HEK293 (cell line): Measurements from ENCODE around the gene NCOA3.
"Not testable (repeated sequence)": the region's sequence is repeated elsewhere in the genome, so short reads cannot be mapped to it uniquely, and the experiment has no call there.

ENCODE experiments used
- CTCF ChIA-PET: fragments of 350-600 bp; formaldehyde crosslinking; extraction: SDS; loops from one replicate; lab custom pipeline; 2021; ENCODE audit warnings: antibody characterized with exemption; lab: Yijun Ruan, JAX
- POLR2A ChIA-PET: fragments of 300-600 bp; formaldehyde crosslinking; extraction: SDS; loops from one replicate; lab custom pipeline; 2020; ENCODE audit warnings: antibody characterized with exemption, inconsistent platforms; lab: Yijun Ruan, JAX
- H3K27ac ChIP-seq: fragments of 200-500 bp; sonication (Bioruptor generic); 2 replicates; pipeline ENCODE4 v1.5.1; 2014; ENCODE audit warnings: low read depth, low read length, control low read depth, inconsistent platforms; ENCODE audit errors: extremely low read depth
- H3K36me3 ChIP-seq, 2 experiments: fragments of 200-500 bp in 1 of 2; sonication (Bioruptor generic) in 1 of 2; 1 replicate in 1 of 2; 2 replicates in 1 of 2; pipeline ENCODE4 v1.5.1; 2014 to 2017; ENCODE audit warnings: inconsistent platforms in 2 of 2, low read length in 2 of 2; ENCODE audit not compliant: control insufficient read depth in 2 of 2, insufficient read depth in 1 of 2
- H3K4me1 ChIP-seq: fragments of 200-500 bp; sonication (Bioruptor generic); 2 replicates; pipeline ENCODE4 v1.5.1; 2014; ENCODE audit warnings: mild to moderate bottlenecking, low read length, inconsistent platforms; ENCODE audit not compliant: control insufficient read depth, insufficient read depth
- H3K4me3 ChIP-seq: 2 replicates; pipeline ENCODE4 v1.5.1; 2011; ENCODE audit warnings: low read depth, mild to moderate bottlenecking, control low read depth, low read length, moderate library complexity
- H3K9me3 ChIP-seq: fragments of 200-500 bp; sonication (Bioruptor generic); 2 replicates; pipeline ENCODE4 v1.5.1; 2014; ENCODE audit warnings: low read depth, low read length, inconsistent platforms; ENCODE audit not compliant: control insufficient read depth, insufficient read depth
- GLIS1 ChIP-seq: fragments of 450-650 bp; formaldehyde crosslinking; IDR thresholded peaks from 2 replicates; pipeline ENCODE4 v1.5.1; 2016; ENCODE audit warnings: missing biosample characterization, missing genetic modification characterization
- PRDM2 ChIP-seq: fragments of 450-650 bp; formaldehyde crosslinking; IDR thresholded peaks from 2 replicates; pipeline ENCODE4 v1.5.1; 2016; ENCODE audit warnings: missing biosample characterization, missing genetic modification characterization, borderline replicate concordance
- PRDM4 ChIP-seq: fragments of 450-650 bp; formaldehyde crosslinking; IDR thresholded peaks from 2 replicates; pipeline ENCODE4 v1.5.1; 2017; ENCODE audit warnings: missing biosample characterization, missing genetic modification characterization
- ZBTB10 ChIP-seq: fragments of 450-650 bp; formaldehyde crosslinking; IDR thresholded peaks from 2 replicates; pipeline ENCODE4 v1.5.1; 2016; ENCODE audit warnings: missing biosample characterization, missing genetic modification characterization
- ZEB2 ChIP-seq: fragments of 450-650 bp; formaldehyde crosslinking; IDR thresholded peaks from 2 replicates; pipeline ENCODE4 v1.5.1; 2016; ENCODE audit warnings: missing biosample characterization, missing genetic modification characterization
- ZFP3 ChIP-seq: fragments of 450-650 bp; formaldehyde crosslinking; IDR thresholded peaks from 2 replicates; pipeline ENCODE4 v1.5.1; 2016; ENCODE audit warnings: low read depth, missing biosample characterization, missing genetic modification characterization
- ZNF10 ChIP-seq: fragments of 450-650 bp; formaldehyde crosslinking; IDR thresholded peaks from 2 replicates; pipeline ENCODE4 v1.5.1; 2017; ENCODE audit warnings: missing biosample characterization, missing genetic modification characterization
- ZNF19 ChIP-seq: fragments of 450-650 bp; formaldehyde crosslinking; IDR thresholded peaks from 2 replicates; pipeline ENCODE4; 2016; ENCODE audit warnings: missing biosample characterization, missing genetic modification characterization, low read depth
- ZNF221 ChIP-seq: fragments of 450-650 bp; formaldehyde crosslinking; IDR thresholded peaks from 2 replicates; pipeline ENCODE4 v1.5.1; 2017; ENCODE audit warnings: missing biosample characterization, missing genetic modification characterization, borderline replicate concordance
- ZNF670 ChIP-seq: fragments of 450-650 bp; formaldehyde crosslinking; IDR thresholded peaks from 2 replicates; pipeline ENCODE4 v1.5.1; 2016; ENCODE audit warnings: missing biosample characterization, missing genetic modification characterization, low read depth
- ZNF791 ChIP-seq: fragments of 450-650 bp; formaldehyde crosslinking; IDR thresholded peaks from 2 replicates; pipeline ENCODE4 v1.5.1; 2016; ENCODE audit warnings: missing biosample characterization, missing genetic modification characterization
- ZNF830 ChIP-seq: fragments of 450-650 bp; IDR thresholded peaks from 2 replicates; pipeline ENCODE4 v1.5.0; 2018; ENCODE audit warnings: missing biosample characterization, missing genetic modification characterization, low read depth, mild to moderate bottlenecking, moderate library complexity
- TF ChIP-seq, protein P1 (sequence below): fragments of 450-650 bp; formaldehyde crosslinking; IDR thresholded peaks from 2 replicates; pipeline ENCODE4 v1.5.1; 2017; ENCODE audit warnings: missing biosample characterization, missing genetic modification characterization
- TF ChIP-seq, protein P2 (sequence below): fragments of 450-650 bp; formaldehyde crosslinking; IDR thresholded peaks from 2 replicates; pipeline ENCODE4 v1.5.1; 2016; ENCODE audit warnings: missing biosample characterization, missing genetic modification characterization

NCOA3 gene

DNA sequence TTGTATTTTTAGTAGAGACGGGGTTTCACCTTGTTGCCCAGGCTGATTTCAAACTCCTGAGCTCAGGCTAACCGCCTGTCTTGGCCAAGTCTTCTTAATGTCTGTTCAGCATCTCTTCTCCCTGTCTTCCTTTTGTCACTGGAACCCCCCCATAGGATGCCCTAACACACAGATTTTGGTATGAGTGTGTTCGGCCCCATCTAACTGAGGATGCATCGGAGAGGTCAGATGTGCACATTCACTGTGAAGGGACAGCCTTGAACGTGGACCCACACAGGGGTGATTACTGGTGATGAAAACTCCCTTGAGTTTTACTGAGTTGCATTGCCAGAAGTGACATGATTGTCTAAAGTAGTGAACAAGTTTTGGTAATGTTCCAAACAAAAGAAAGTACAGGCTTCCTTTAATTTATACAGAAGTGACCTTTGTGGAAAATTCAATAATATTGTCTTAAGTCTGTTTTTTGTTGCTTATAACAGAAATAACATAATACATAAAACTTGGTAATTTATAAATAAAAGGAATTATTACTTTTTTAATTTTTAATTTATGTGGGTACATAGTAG is 40.5 kb upstream of the NCOA3 start (continued):
- no peak for TF ChIP-seq PRDM2 (tag by site-specific recombination)
- TF ChIP-seq, protein P1, sequence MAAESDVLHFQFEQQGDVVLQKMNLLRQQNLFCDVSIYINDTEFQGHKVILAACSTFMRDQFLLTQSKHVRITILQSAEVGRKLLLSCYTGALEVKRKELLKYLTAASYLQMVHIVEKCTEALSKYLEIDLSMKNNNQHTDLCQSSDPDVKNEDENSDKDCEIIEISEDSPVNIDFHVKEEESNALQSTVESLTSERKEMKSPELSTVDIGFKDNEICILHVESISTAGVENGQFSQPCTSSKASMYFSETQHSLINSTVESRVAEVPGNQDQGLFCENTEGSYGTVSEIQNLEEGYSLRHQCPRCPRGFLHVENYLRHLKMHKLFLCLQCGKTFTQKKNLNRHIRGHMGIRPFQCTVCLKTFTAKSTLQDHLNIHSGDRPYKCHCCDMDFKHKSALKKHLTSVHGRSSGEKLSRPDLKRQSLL (tag by site-specific recombination): no peak
- TF ChIP-seq, all 188 proteins: peak for 0

GRCh38 chr20:47461906-47462305 is 39.8 kb upstream of the NCOA3 start:
- POLR2A ChIA-PET, CTCF ChIA-PET, H3K4me1 ChIP-seq, H3K36me3 ChIP-seq, H3K4me3 ChIP-seq, H3K9me3 ChIP-seq, H3K27ac ChIP-seq: not testable (repeated sequence)

DNA sequence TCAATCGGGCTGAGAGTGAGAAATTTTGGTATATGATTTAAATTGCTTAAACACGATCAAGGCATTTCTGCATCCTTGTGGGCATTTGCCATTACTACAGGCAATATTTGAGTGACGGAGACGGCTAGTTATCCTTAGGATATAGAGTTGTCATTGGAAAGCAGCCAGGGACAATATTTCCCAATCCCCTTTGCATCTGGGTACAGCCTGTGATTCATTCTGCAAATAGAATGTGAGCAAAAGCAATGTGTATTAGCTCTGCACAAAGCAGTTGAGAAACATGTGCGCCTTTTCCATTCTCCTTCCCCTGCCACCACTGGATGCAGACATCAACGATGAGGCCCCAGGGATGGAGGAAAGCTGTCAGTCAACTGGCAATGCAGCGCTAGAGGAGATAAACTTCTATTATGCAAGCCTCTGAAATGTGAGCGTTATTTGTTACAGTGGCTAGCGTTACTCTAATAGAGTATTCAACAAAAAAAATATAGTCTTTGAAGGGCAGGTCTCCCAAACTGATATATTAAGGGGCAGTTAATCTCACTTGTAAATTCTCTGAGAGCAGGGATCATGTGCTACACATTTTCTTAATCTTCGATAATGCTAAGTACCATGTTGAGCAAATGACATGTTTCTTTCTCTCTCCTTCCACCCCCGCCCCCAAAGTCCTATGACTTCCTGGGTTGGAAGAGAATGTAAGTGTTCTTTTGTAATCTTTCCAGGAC is 37.1 kb upstream of the NCOA3 start:
- H3K9me3 ChIP-seq: no peaks in the 10 kb centered on the region
- H3K36me3 ChIP-seq: no peaks in the 10 kb centered on the region
- no peak overlapping the region for H3K4me3 ChIP-seq
- H3K4me1 ChIP-seq: peaks cover 5% of the 10 kb centered on the region; the same call in 1 of the 2 replicates
- ChIA-PET POLR2A (interaction anchor here (1.0 kb wide), 1 partner anchor 37 kb away, joined by 3 read pairs; the partner anchor contains the start of gene NCOA3), CTCF (no interaction called here)
- no peak overlapping the region for H3K27ac ChIP-seq
- TF ChIP-seq ZNF670 (tag by site-specific recombination) (no peak), PRDM4 (tag by site-specific recombination) (no peak), ZBTB10 (tag by site-specific recombination) (no peak), GLIS1 (tag by site-specific recombination) (no peak), ZNF221 (tag by site-specific recombination) (no peak), ZNF19 (tag by site-specific recombination) (no peak), ZNF10 (no peak), ZFP3 (tag by site-specific recombination) (no peak), ZNF791 (tag by site-specific recombination) (no peak), ZNF830 (tag by site-specific recombination) (no peak), ZEB2 (peak; percentile 85)
- TF ChIP-seq, protein P2, sequence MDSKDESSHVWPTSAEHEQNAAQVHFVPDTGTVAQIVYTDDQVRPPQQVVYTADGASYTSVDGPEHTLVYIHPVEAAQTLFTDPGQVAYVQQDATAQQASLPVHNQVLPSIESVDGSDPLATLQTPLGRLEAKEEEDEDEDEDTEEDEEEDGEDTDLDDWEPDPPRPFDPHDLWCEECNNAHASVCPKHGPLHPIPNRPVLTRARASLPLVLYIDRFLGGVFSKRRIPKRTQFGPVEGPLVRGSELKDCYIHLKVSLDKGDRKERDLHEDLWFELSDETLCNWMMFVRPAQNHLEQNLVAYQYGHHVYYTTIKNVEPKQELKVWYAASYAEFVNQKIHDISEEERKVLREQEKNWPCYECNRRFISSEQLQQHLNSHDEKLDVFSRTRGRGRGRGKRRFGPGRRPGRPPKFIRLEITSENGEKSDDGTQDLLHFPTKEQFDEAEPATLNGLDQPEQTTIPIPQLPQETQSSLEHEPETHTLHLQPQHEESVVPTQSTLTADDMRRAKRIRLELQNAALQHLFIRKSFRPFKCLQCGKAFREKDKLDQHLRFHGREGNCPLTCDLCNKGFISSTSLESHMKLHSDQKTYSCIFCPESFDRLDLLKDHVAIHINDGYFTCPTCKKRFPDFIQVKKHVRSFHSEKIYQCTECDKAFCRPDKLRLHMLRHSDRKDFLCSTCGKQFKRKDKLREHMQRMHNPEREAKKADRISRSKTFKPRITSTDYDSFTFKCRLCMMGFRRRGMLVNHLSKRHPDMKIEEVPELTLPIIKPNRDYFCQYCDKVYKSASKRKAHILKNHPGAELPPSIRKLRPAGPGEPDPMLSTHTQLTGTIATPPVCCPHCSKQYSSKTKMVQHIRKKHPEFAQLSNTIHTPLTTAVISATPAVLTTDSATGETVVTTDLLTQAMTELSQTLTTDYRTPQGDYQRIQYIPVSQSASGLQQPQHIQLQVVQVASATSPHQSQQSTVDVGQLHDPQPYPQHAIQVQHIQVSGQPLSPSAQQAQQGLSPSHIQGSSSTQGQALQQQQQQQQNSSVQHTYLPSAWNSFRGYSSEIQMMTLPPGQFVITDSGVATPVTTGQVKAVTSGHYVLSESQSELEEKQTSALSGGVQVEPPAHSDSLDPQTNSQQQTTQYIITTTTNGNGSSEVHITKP: 0 out of 2 replicates have a peak, but pooled peaks have one; percentile 33
